CD4-positive, alpha-beta T cell treated with Interleukin-15 for 4 hours (primary cell): ENCODE data around the gene ACADVL.

Experiments used
- DNase-seq: peaks from one replicate; pipeline ENCODE4 v3.0.0-alpha.2; 2020; ENCODE audit warnings: low spot score

ACADVL gene

DNA sequence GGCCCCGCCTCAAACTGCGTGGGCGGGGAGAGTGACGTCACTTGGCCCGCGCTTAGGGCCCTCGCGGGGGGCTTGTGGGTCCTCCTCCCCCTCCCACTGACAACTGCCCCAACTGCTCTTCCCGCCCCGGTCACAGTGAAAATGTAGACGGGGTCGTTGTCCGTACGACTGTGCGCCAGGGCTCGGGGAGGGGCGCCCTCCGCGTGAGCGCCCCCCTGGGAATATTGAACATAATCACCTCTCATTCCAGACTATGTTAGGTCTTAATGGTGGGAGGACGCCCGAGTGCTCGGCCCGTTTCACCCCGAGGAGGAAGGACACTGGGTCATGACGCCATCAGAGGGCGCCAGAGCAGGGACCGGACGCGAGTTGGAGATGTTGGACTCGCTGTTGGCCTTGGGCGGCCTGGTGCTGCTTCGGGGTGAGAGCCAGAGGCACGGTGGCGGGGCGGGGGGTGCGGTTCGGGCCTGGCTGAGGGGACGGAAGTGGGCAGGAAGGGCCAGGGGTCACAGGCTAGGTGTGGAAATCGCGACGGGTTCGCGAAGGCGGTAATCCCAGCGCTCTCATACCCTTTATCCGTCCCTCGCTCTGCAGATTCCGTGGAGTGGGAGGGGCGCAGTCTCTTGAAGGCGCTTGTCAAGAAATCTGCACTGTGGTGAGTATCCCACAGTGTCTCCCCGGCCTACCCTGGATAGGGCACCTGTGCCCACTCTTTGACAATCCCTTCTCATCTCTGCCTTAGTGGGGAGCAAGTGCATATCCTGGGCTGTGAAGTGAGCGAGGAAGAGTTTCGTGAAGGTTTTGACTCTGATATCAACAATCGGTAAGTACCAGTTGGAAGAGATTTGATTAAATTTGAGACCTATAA is 32.7 kb downstream of the ACADVL start, which contains the start of gene ELP5:
TSS of gene ELP5 (plus strand) at position 40 of the 868 bp plus-strand sequence. CDS start at position 376, 336 bp downstream.
- DNase-seq = peak; percentile 88

DNA sequence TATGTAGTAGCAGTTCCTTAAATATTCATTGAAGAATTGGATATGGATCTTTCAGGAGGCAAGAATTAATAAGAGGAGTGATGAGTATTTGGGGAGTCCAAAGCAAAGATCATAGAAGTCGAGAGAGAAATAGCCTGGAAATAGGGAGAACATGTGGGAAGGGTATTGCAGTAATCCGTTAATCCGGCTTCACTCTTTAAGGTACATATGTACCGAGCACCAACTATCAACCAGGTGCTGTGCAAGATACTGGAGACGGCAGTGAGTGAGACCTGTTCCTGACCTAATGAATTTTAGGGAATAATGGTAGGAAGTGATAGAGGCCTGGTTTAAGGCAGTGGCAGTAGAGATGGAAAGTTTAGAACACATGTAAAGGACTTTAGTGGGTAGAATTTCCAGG is 33.3 kb downstream of the ACADVL start:
- DNase-seq = no peak

DNA sequence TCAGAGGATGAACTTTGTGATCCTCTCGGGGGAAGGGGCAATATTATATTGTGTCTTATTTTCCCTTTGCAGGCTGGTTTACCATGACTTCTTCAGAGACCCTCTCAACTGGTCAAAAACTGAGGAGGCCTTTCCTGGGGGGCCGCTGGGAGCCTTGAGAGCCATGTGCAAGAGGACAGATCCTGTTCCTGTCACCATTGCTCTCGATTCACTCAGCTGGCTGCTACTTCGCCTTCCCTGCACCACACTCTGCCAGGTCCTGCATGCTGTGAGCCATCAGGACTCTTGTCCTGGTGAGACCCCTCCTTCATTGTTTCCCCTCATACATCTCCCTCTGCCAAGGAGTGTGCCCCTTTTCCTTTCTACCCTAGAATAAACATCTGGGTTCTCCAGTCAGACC is 34.8 kb downstream of the ACADVL start:
- DNase-seq = no peak

DNA sequence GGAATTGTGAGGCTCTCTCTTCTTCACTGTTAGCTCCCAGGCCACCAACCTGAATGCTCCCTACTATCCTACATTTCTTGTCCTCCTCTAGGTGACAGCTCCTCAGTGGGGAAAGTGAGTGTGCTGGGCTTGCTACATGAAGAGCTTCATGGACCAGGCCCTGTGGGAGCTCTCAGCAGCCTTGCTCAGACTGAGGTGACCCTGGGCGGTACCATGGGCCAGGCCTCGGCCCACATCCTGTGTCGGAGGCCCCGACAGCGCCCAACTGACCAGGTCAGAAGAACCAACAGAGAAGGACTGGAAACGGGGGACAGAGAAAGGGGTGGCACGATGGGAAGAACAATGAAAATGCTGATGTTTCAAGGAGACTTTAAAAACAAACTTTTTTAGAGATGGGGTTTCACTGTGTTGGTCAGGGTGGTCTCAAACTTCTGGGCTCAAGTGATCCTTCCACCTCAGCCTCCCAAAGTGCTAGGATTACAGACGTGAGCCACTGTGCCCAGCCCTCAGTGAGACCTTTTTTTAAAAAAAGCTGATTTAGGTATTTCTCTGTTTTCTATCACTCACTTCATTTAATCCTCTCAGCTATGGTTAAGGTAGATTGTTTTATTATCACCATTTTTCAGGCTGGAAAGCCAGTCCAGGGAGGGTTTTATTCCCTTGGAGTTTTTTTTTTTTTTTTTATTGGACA is 37.2 kb downstream of the ACADVL start:
- no peak for DNase-seq

DNA sequence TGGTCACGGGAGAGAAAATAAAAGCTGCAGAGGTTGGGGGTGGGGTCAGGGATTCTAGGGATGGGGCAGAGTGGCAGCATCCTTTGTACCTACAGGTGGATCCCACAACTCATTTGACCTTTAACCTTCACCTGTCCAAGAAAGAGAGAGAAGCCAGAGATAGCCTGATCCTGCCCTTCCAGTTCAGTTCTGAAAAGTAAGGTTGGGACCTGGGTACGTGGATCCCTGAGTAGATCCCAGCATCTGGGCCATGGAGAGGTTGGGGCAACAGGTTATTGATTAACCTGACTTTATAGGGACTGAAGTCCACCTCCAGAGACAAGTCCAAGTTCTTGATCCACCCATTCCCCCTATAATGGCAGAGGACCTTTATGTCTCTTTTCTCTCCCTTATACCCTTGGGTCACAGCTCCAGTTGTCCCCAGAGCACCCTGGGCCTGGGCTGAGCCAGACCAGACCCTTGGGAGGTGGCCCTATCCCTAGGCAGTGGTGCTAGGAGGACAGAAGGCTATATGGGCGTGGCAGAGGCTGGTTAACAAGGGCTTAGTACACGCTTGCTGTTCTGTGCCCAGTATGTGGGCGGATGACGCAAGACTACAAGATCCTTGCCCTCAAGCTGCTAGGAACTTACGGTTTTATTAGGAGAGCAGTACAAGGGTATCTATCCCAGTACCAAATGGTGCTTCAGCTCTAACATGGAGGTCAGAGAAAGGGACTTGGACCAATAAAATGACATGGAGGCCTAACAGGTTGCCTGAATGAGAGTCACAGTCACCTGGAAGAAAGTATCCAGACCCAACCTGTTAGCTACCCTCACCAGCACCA is 39.2 kb downstream of the ACADVL start:
- no peak for DNase-seq

DNA sequence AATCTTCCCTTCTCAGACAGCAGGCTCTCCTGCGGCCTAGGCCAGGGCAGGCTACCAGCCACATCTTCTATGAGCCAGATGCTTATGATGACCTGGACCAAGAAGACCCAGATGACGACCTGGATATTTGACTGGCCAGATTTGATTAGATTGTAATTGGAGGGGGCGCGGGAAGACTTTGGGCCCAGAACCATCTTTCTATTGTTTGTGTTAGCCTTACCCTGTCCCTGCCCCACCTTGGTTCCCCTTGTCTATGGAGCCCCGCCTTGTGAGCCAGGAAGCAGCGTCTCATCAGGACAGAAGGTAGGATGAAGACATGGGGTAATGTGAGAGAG is 39.8 kb downstream of the ACADVL start:
- no peak for DNase-seq

DNA sequence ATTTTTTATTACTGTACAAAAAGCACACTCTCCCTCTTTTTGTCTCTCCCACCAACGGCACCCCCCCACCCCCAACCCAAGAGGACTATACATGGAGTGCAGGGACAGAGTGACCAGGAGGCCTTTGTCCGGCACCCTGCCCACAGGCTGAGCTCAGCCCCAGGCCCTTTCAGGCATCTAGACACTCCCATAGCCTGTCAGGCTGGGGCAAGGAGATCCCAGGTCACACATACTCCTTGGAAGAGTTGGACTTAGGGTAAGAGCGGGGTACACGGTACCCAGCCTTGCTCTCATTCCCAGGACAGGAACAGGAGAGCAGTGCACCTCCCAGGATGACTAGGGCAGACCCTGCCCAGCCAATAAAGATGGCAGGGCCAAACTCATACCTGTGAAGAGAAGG is 40.4 kb downstream of the ACADVL start:
- no peak for DNase-seq

DNA sequence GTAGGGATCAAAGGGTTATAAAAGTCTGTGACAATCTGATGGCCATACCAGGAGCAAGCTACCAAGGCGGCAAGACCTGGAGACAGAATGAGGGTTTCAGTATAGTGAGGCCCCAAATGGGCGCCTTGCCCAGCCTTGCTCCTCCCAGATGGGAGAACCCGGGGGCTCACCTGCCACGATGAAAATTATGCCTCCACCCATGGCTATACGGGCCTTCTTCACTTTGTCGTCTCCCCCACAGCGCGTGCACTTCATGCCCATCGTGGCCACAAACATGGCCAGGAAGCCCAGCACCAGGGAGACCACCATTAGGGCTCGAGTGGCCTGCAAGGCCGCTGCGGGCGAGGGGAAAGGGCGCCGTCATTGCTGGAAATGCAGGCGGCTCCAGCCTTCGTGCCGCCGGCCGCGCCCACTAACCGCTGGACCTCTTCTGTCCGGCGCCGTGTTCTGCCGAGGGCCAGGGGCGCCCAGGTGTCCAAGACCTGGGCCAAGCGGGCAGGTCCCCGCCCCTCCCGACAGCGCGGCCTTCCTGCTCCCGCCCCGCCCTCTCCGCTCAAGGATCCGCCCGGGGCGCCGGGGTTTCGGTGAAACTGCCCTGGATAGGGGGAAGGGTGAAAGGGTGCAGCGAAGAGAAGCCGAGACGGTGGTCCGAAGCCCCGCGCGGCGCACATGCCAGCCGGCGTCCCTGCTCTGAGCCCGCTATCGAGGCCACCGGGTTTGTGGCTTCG is 41.1 kb downstream of the ACADVL start:
- no peak for DNase-seq

DNA sequence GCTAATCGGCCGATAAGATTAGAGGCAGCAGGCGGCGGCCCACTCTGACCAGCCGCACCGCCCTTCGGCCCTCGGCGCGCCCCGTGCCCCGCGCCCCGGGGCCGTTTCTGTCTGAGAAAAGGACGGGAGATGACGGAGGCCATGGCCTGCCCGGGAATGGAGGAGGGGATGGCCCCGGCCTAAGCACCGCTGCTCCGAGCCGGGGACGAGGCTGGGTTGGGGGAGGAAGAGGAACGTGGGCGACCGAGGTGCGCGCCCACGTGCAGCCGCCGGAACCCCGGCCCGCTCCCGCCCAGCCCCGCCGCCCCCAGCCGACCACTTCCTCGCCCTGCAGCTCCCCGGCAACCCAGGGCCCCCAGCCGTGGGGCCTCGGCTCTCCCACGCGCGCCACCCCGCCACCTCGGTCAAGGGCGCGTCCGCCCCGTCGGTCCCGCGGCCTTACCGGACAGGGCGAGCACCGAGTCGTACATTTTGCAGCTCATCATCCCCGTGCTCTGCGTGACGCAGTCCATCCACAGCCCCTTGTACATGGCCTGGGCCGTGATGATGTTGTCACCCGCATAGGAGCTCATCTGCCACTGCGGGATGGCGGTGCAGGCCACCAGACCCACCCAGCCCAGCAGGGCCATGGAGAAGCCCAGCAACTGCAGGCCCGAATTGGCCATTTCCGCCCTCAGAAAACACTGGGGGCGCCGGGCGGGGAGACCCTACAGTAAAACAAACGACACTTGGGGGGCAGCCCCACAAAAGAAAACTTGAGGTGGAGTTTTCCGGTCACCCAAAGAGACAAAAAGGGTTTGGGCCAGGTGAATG is 41.8 kb downstream of the ACADVL start:
- DNase-seq = no peak

DNA sequence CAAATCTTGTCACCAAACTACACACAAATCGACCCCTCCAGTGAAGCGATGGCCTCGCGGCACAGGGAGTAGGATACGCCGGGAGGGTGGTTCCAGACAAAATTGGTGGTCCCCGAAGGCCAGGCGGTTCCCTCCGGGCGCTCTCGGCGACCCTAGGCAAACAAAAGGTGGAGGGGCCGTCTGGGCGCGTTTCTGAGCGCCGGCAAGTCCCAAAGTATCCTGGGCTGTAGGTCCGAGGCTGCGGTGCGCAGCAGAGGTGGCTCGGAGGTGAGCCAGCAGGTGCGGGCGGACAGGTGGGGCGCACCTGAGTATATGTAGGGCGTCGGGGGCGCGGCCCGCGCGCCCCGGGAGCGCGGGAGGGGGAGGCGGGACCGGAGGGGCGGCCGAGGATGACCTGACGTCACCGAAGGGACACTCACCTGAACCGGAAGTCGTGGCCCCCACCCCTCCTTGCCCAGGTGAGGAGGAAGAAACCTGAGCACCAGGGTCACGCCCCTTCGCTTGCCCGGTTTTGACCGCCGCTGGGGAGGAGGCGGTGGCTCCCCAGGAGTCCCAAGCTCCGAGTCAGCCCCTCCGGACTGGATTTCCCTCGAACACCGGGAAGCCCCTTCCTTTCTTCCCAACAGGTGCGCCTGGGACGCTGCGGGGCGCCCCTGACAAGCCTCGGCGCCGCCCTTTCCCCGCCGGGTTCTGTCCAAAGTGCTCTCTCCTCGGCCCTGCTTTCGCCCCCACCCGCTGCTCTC is 42.6 kb downstream of the ACADVL start, which contains the start of gene CLDN7:
TSS of gene CLDN7 (minus strand) at position 287 of the 743 bp plus-strand sequence. CDS start 435 bp downstream, outside the sequence.
- no peak for DNase-seq

DNA sequence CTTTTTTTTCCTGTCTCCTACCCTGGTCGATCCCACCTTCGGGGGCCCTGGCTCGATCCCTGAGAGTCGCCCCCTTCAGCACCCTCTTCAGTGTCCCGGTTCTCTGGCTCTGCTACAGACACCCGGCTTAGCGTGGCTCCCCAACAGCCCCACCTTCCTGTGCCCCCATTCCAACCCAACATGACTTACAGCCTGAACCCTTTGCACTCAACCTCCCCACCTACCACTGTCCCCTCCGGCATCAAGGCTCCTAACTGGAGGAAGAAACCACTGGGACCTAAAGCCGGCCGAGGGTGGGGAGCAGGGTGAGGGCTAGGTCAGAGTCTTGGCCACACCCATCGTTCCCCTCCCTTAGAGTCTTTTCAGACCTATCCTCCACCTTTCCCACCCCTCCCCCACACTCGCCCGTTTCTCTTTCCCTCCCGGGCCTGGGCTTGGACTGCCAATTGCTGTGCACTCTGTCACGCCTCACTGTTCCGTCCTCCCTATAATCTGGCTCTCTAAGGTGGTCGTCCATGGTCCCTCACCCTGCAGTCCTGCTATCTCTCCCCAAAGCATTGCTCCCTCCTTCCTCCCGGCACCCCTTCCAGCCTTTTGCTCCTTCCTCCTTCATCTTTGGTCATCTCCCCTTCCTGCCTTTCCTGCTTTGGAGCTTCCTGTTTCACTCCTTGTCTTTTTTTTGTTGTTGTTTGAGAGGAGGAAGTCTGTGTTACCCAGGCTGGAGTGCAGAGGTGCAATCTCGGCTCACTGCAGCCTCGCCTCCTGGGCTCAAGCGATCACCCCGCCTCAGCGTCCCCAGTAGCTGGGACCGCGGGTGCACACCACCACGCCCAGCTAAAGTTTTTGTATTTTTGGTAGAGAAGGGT is 43.4 kb downstream of the ACADVL start:
- DNase-seq = no peak

DNA sequence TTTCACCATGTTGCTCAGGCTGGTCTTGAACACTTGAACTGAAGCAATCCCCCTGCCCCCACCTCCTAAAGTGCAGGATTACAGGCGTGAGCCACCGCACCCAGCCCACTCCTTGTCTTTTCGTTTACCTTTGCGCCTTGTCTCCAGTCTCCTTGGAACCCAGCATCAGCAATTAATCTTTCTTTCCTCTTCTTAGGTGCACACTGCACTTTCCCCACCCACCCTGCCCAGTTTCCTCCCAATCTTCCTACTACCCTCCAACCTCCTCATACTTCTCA is 44.0 kb downstream of the ACADVL start:
- no peak for DNase-seq

DNA sequence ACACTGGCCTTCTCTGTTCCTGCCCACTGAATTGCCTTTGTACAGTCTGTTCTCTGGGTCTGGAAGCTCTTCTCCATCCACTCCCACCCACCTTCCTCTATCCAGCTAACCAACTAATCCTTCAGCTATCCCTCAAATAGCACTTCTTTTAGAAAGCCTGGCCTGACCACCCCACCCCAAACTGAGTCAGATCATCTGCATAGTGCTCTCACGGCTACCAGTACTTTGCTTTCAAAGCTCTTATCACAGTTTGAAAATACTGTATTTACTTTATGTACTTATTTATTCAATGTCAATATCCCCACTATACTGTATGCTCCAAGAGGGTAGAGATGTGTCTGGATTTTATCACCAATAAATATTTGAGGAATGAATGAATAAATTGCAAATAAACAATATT is 47.0 kb downstream of the ACADVL start:
- no peak for DNase-seq
